ENCODE measurements around the gene KATNAL2.

Gene KATNAL2

GRCh38 chr18:46917108-46917802 is at the start of gene KATNAL2, which contains the start of gene PIAS2:
Gene KATNAL2 (plus strand): TSS chr18:46917602. CDS start chr18:46946873, 29,271 bp downstream.
Gene PIAS2 (minus strand): TSS chr18:46917507. CDS start chr18:46917345, 162 bp downstream.
- in situ Hi-C loops (cut with MboI; ENCODE audit: low sequenced_read_pairs) = no loop called here

- in situ Hi-C loops (cut with MboI; ENCODE audit: low sequenced_read_pairs) = no loop called here
Observed at GRCh38 chr18:46868169-46868921, 49.1 kb upstream of the KATNAL2 start.

- in situ Hi-C loops (cut with MboI; ENCODE audit: low sequenced_read_pairs) = no loop called here
Observed at GRCh38 chr18:46877329-46877987, 39.9 kb upstream of the KATNAL2 start.

GRCh38 chr18:46883180-46883579 is 34.2 kb upstream of the KATNAL2 start:
- in situ Hi-C loops (cut with MboI; ENCODE audit: low sequenced_read_pairs) = no loop called here

GRCh38 chr18:46886893-46887292 is 30.5 kb upstream of the KATNAL2 start:
- in situ Hi-C loops (cut with MboI; ENCODE audit: low sequenced_read_pairs) = no loop called here

- in situ Hi-C loops (cut with MboI; ENCODE audit: low sequenced_read_pairs) = no loop called here
Observed at GRCh38 chr18:46888965-46889364, 28.4 kb upstream of the KATNAL2 start.

GRCh38 chr18:46891742-46892214 is 25.6 kb upstream of the KATNAL2 start:
- in situ Hi-C loops (cut with MboI; ENCODE audit: low sequenced_read_pairs) = no loop called here

GRCh38 chr18:46892842-46893241 is 24.6 kb upstream of the KATNAL2 start:
- in situ Hi-C loops (cut with MboI; ENCODE audit: low sequenced_read_pairs) = no loop called here

GRCh38 chr18:46893360-46893759 is 24.0 kb upstream of the KATNAL2 start:
- in situ Hi-C loops (cut with MboI; ENCODE audit: low sequenced_read_pairs) = no loop called here

GRCh38 chr18:46894124-46894523 is 23.3 kb upstream of the KATNAL2 start:
- in situ Hi-C loops (cut with MboI; ENCODE audit: low sequenced_read_pairs) = no loop called here

- in situ Hi-C loops (cut with MboI; ENCODE audit: low sequenced_read_pairs) = no loop called here
Observed at GRCh38 chr18:46899274-46899948, 18.0 kb upstream of the KATNAL2 start.

GRCh38 chr18:46903406-46903805 is 14.0 kb upstream of the KATNAL2 start:
- in situ Hi-C loops (cut with MboI; ENCODE audit: low sequenced_read_pairs) = no loop called here

- in situ Hi-C loops (cut with MboI; ENCODE audit: low sequenced_read_pairs) = no loop called here
Observed at GRCh38 chr18:46909497-46909896, 7.9 kb upstream of the KATNAL2 start.

- in situ Hi-C loops (cut with MboI; ENCODE audit: low sequenced_read_pairs) = no loop called here
Observed at GRCh38 chr18:46910856-46911255, 6.5 kb upstream of the KATNAL2 start.

GRCh38 chr18:46915800-46916550 is 1.4 kb upstream of the KATNAL2 start:
- in situ Hi-C loops (cut with MboI; ENCODE audit: low sequenced_read_pairs) = no loop called here

GRCh38 chr18:46916551-46917107 is 773 bp upstream of the KATNAL2 start:
- in situ Hi-C loops (cut with MboI; ENCODE audit: low sequenced_read_pairs) = no loop called here

- in situ Hi-C loops (cut with MboI; ENCODE audit: low sequenced_read_pairs) = no loop called here
Observed at GRCh38 chr18:46917803-46918600, 600 bp downstream of the KATNAL2 start.

GRCh38 chr18:46920067-46920466 is 2.7 kb downstream of the KATNAL2 start:
- in situ Hi-C loops (cut with MboI; ENCODE audit: low sequenced_read_pairs) = no loop called here

GRCh38 chr18:46920653-46921052 is 3.3 kb downstream of the KATNAL2 start:
- in situ Hi-C loops (cut with MboI; ENCODE audit: low sequenced_read_pairs) = no loop called here
